GM18498 (cell line): ENCODE results near the gene GLI2.

Experiments
- ATAC-seq: cut with Tn5 transposase; IDR thresholded peaks from one replicate; pipeline ENCODE4 v1.9.1; 2021; ENCODE audit warnings: mild to moderate bottlenecking, moderate library complexity; ENCODE audit not compliant: unreplicated experiment

Gene GLI2

GRCh38 chr2:120737340-120738101 is 1.9 kb downstream of the GLI2 start:
- ATAC-seq: no peak

- ATAC-seq: no peak
Observed at GRCh38 chr2:120738117-120738516, 2.4 kb downstream of the GLI2 start.

- ATAC-seq: no peak
Observed at GRCh38 chr2:120738786-120739437, 3.2 kb downstream of the GLI2 start.

GRCh38 chr2:120739438-120740090 is 3.9 kb downstream of the GLI2 start:
- no peak for ATAC-seq

DNA sequence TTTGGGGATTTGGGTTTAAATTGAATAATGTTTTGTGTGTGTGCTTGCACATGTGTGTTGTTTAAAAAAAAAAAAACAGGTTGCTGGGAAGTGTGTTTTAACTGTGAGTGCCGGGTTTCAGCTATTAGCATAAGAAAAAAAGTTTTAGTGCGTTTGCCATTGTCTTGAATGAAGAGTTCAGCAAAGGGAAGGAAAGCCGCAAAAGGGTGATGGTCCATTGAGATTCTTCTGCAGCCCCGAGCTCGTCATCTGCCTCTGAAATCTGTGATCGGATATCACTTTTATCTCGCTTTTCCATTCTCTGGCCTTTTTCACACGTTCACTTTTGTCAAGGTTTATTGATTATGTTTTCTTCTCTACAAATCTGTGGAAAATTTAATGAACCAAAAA is 4.7 kb downstream of the GLI2 start:
- ATAC-seq: no peak

DNA sequence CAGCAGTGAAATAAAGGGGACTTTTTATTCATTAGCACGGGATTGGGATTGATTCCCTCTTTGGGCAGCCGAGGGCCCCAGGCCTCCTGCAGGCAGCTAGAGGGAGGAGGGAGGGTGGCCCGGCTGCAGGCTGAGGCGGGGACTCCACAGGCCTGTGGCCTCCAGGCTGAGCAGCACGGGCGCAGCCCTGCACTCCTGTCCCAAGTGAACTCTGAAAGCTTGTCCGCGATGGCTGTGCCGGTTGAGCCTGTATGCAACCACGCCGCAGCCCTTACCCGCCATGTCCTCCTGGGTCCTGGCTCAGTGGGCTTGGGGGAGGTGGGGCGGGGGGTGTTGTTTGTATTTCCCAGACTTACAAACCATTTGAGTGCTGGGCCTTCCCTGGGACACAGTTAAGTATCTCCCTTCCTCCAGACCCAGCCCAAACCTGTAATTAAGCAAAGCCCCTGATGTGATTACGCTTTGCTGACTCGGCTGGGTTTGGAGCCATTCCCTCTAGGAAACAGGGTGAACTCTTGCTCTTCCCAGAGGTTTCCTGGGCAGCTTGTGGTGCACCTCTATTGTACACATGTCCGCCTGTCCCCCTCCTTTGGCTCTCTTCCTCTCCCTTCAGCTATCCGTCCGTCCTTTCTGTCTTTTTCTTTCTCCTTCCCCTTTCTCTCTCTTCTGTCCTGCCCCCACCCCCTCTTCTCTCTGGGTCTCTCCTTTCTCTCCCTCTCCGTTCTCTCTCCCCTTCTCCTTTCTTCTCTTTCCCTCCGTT is 5.3 kb downstream of the GLI2 start:
- no peak for ATAC-seq

DNA sequence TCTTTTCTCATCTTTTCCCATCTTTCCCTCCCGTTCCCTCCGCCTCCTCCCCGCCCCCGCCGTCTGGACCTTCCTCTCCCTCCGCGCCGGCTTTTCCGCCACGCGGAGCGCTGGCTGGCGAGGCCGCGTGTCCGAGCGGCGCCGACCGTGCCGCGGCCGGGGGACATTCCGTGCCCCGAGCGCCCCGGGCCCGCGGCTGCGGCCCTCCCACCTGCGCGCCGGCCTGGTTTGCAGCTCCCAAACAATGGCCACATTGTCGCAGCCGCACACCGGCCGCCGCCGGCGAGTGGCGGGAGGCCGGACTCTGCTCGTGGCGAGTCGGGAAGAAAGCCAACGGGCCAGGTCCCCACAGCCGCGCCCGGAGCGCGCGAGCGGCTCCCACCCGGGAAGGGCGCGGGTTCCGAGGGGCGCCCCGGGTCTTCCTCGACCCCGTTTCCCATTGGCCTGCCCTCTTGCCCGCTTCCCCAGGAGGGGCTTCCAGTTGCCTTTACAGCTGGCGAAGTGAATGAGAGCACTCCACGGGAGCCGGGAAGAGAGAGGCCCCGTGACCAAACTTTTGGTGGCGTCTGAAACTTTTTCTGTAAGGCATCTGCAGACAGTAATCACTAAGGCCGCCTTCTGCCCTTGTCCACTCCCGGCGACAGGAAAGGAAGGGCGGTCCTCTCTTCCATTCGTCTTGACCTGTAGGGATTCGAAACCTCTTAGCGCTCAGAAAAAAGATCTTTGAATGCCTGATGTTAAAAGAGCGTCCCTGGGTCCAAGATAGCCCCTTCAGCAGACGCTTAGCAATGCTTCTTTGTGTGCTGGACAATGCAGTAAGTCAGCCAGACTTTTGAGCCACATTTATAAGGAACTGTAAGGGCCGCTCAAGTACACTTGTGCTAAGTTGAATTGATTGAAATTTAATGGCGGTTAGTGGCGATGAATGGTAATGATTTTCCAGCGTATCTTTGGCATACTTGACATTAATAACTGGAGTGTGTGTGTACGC is 6.2 kb downstream of the GLI2 start:
- ATAC-seq: no peak

DNA sequence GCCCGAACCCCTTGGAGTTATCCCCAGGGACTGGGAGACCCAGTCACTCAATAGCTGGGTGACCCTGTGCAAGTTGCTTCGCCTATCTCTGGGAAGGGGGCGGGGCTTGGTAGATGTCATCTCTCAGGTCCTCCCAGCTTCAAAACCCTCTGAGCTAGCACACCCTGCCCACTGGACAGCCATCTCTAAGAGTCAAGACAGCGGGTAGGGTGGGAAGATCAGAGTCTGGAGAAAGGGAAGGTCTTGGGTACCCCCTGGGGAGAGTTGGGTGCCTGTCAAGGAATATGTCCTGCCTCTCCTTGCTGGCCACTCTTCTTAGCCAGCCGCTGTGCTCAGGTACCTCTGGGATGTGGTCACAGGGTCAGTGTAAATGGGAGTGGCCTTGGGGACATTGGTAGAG is 8.0 kb downstream of the GLI2 start:
- ATAC-seq: no peak

DNA sequence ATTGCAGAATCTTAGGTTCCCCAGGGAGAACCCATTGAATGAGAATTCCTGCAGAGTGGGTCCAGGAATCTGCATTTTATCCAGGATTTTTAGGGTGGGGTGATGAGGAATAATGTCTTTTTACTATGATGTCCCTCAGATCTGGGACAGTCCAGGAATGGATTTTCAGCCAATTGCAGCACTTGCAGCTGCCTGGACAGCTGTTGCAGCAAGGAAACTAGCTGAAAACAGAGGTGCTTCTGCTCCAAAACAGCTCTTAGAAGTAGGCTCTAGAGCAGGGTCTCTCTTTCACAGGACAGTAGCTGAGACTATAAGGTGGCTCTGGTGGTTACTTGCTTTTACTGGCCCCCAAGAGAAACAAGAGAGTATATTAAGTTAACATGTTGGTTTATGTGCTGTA is 9.1 kb downstream of the GLI2 start:
- no peak for ATAC-seq

DNA sequence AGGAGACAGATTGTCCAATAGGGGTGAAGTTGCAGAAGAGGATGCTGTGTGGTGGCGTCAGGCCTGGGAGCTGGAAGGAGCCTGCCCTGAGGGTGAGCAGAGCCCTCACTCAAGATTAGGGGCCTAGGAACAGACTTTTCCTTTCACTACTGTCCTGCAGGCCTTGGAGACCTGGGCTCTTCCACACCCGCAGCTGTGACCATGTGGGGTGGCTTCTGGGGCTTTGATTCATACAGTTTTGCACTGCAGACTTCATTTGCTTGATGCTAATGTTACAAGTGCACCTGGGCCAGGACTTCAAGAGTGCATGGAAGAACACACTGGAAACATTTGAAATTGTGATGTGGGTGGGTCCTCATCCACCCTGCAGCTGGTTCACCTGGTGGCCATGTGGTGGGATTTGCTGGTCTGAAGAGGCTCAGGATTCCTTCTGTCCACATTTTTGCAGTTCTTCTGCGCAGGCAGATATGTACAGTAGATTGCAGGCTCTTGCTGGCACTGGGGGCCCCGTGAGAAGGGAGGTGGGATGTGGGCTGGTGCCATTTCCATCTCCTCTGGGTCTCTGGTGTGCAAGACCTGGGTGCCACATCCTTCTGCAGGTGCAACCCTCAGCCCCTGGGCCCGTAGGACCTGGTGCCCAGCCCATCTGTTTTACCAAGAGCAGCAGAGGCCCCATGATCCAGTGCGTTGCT is 9.9 kb downstream of the GLI2 start:
- no peak for ATAC-seq

DNA sequence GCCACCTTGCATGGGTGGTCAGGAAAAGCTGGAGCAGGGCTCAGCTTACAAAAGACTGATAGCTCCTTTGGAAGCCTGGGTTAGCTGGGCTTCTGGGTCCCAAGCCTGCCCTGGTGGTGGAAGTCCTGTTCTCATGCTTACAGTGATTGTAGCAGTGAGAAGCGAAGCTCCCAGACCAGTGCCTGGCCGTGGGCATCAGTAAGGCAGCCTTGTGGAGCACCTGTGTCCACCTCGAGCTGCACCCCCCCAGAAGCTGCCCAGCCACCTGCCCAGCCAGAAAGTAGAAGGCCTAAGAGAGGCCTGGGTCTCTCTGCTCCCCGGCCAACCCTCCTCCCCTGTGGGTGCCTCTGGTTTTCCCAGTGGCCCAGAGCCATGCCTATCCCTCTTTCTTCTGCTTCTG is 10.5 kb downstream of the GLI2 start:
- ATAC-seq: no peak

DNA sequence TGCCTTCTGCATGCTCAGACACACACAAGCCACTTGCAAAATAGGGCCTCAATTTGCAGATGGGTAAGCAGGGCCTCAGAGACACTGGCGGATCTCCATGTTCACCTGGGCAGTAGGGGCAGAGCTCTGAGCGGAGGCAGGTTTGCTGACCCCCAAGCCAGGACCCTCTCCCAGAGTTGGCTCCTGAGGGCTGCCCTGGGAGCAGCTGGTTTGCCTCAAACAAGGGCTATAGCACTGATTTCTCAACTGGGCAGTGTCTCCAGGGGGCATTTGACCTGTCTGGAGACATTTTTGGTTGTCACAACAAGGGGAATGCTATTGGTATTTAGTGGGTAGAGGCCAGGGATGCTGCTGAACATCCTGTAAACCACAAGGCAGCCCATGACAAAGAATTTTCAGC is 11.6 kb downstream of the GLI2 start:
- no peak for ATAC-seq

DNA sequence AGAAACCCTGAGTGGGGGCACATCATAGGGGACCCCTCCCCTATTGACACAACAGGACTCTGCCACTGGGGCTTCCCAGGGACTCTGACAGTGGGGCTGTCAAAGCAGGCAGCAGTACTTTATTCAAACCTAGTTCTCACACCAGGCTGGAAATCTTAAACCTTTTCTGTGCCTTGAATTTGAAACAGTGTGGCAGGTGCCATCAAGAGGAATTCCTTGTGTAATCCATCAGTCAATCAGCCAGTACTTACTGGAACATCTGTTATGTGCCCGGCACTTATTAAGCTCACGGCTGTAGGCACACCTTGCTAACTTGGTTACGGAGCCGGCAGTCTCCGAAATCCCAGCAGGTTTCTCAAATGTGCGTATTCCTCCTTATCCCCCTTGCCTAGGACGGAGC is 12.0 kb downstream of the GLI2 start:
- ATAC-seq: no peak

- no peak for ATAC-seq
Observed at GRCh38 chr2:120748310-120748709, 12.6 kb downstream of the GLI2 start.

DNA sequence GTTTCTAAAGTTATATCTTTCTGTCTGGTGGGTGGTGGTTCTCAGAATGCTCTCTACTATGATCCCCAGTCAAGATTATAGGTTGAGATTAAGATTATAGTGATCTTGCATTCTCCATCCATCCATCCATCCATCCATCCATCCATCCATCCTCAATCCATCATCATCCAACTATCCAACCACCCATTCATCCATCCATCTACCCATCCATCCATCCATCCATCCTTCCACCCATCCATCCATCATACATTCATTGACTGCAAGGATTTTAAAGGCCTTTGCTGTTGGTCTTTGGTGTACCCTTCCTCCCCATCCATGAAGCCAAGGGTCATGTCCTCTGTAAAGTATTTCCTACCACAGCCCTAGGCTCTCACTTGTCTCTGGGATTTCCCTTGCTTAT is 13.1 kb downstream of the GLI2 start:
- no peak for ATAC-seq

- no peak for ATAC-seq
Observed at GRCh38 chr2:120749506-120750431, 14.1 kb downstream of the GLI2 start.

DNA sequence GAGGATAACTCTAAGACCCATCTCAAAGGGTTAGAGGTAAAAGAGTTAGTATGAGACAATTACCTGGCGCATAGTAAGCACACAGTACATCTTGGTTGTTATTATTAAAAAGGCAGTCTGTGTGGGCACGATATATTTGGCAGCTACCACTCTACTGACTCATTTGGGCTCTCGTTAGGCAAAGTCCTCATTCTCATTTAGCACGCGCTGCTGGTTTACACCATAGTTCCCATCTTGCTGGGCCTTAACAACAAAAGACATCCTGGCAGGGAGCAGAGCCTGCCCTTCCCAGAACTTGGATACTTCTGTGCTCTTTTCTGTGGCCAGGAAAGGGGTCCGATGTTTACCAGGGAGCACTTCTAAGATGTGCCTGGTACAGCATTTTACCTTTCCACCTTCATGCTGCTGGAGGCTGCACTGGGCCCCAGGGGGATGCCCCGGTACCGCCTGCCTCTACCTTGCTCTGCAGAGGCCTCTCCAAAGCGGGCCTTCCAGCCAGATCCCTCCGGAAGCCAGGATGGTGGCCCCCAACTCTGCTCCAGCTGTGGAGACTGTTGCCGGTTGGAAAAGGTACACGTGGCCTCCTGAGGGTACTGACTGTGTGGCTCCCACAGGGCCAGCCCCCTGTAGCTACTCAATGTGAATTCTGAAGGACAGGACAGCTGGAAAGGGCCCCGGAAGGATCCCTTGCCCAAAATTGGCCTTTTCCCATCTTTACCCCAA is 15.0 kb downstream of the GLI2 start:
- no peak for ATAC-seq

- ATAC-seq: no peak
Observed at GRCh38 chr2:120751553-120751952, 15.9 kb downstream of the GLI2 start.
